ACC112 (cell line): ENCODE results near the gene TEKT1.
"Not testable (repeated sequence)": the region's sequence is repeated elsewhere in the genome, so short reads cannot be mapped to it uniquely, and the experiment has no call there.

ENCODE experiments used
- H2AFZ ChIP-seq: fragments of 200-600 bp; sonication (generic); one replicate; pipeline ENCODE4 v1.6.0; 2017; ENCODE audit warnings: antibody characterized with exemption, low read length; ENCODE audit not compliant: unreplicated experiment
- H3K27ac ChIP-seq: fragments of 200-600 bp; sonication (generic); 2 replicates; pipeline ENCODE4 v1.5.1; 2014; ENCODE audit warnings: low read depth, mild to moderate bottlenecking, antibody characterized with exemption, low read length, moderate library complexity
- H3K27me3 ChIP-seq: fragments of 200-600 bp; sonication (generic); 2 replicates; pipeline ENCODE4 v1.6.1; 2014; ENCODE audit warnings: mild to moderate bottlenecking, antibody characterized with exemption, low read length, moderate library complexity, mixed read lengths; ENCODE audit not compliant: insufficient read depth
- H3K36me3 ChIP-seq: fragments of 200-600 bp; sonication (generic); 2 replicates; pipeline ENCODE4 v1.6.1; 2016; ENCODE audit warnings: mild to moderate bottlenecking, antibody characterized with exemption, low read length, moderate library complexity, mixed read lengths; ENCODE audit not compliant: insufficient read depth
- H3K4me1 ChIP-seq: fragments of 200-600 bp; sonication (generic); one replicate; pipeline ENCODE4 v1.6.1; 2016; ENCODE audit warnings: low read length, mixed read lengths; ENCODE audit not compliant: insufficient read depth, unreplicated experiment, control insufficient read depth
- H3K4me3 ChIP-seq: fragments of 200-600 bp; sonication (generic); 2 replicates; pipeline ENCODE4 v1.5.1; 2014; ENCODE audit warnings: mild to moderate bottlenecking, low read depth, low read length
- H3K79me2 ChIP-seq: fragments of 200-600 bp; sonication (generic); one replicate; pipeline ENCODE4 v1.6.0; 2016; ENCODE audit warnings: low read length; ENCODE audit not compliant: control insufficient read depth, unreplicated experiment, insufficient read depth

Gene TEKT1

DNA sequence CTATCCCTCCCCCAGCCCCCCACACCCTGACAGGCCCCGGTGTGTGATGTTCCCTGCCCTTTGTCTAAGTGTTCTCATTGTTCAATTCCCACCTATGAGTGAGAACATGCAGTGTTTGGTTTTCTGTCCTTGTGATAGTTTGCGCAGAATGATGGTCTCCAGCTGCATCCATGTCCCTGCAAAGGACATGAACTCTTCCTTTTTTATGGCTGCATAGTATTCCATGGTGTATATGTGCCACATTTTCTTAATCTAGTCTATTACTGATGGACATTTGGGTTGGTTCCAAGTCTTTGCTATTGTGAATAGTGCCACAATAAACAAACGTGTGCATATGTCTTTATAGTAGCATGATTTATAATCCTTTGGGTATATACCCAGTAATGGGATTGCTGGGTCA is 15.2 kb downstream of the TEKT1 start:
- H3K4me1 ChIP-seq, H3K27ac ChIP-seq, H3K79me2 ChIP-seq, H3K36me3 ChIP-seq, H2AFZ ChIP-seq, H3K4me3 ChIP-seq: not testable (repeated sequence)
- peaks cover 37% of the 10 kb centered on the region; the same call in 1 of the 2 replicates for H3K27me3 ChIP-seq

DNA sequence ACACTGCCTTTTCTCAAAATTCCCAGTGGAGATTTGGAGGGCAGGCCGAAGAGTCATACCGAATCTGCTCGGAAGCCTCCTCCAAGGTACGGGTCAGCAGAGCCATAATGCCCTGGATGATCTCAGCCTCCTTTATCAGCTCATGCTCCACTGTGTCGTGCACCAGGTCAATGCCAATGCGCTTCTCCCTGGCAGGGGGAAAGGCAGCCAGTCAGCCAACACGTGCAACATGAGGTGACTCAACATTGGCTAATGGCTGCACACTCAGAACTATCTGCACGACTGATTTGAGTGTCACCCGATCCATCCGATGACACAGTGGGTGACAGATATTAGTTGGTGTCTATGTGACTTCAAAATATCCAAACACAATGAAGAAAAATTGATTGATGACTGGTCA is 15.8 kb downstream of the TEKT1 start:
- no peak overlapping the region for H3K4me3 ChIP-seq
- H3K79me2 ChIP-seq = no peaks in the 10 kb centered on the region
- H3K4me1 ChIP-seq = no peaks in the 10 kb centered on the region
- no peaks in the 10 kb centered on the region for H3K36me3 ChIP-seq
- no peak overlapping the region for H3K27ac ChIP-seq
- peaks cover 38% of the 10 kb centered on the region; the same call in 1 of the 2 replicates for H3K27me3 ChIP-seq
- no peak overlapping the region for H2AFZ ChIP-seq

DNA sequence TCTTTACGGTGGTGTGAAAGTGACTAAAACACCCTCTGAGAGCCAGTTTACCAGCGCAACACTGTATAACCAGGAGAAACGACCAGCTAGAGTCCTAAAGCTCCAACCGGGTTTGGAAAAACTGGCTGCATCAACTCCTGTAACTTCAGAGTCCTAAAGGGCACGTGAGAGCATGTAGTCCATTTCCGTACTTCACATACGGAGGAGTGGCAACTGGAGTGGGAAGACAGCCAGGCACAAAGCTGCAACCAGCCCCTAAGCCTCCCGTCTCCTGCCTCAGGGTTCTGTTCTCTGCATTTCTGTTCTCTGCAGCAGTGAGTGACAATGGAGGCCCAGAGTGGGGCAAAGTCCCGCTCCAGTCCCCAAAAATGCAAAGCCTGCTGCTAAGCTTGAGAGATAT is 19.2 kb downstream of the TEKT1 start:
- no peaks in the 10 kb centered on the region for H3K79me2 ChIP-seq
- H3K4me3 ChIP-seq = no peak overlapping the region
- H2AFZ ChIP-seq = no peak overlapping the region
- no peak overlapping the region for H3K27ac ChIP-seq
- peaks cover 29% of the 10 kb centered on the region for H3K27me3 ChIP-seq
- no peaks in the 10 kb centered on the region for H3K4me1 ChIP-seq
- no peaks in the 10 kb centered on the region for H3K36me3 ChIP-seq

DNA sequence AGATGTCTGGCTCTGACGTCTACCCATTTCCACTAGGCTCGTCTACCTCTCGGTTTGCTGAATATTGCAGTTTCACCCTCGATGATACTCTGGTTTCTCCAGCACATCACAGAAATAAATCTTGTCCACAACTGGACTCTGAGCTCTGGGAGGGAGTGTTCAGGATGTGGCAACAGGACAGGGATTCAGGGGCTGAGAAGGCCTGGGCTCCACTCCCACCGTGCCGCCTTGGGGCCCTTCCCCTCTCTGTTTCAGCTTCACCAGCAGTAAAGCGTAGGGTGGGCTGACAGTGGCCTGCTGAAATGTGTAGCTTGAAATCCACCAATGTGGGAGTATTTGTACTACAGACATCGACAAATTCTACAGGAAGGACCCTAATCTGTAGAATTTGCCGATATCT is 20.0 kb downstream of the TEKT1 start:
- Histone ChIP-seq H2AFZ (no peak overlapping the region), H3K79me2 (no peaks in the 10 kb centered on the region), H3K4me1 (no peaks in the 10 kb centered on the region), H3K27ac (no peak overlapping the region), H3K4me3 (no peak overlapping the region), H3K27me3 (peaks cover 29% of the 10 kb centered on the region), H3K36me3 (no peaks in the 10 kb centered on the region)

DNA sequence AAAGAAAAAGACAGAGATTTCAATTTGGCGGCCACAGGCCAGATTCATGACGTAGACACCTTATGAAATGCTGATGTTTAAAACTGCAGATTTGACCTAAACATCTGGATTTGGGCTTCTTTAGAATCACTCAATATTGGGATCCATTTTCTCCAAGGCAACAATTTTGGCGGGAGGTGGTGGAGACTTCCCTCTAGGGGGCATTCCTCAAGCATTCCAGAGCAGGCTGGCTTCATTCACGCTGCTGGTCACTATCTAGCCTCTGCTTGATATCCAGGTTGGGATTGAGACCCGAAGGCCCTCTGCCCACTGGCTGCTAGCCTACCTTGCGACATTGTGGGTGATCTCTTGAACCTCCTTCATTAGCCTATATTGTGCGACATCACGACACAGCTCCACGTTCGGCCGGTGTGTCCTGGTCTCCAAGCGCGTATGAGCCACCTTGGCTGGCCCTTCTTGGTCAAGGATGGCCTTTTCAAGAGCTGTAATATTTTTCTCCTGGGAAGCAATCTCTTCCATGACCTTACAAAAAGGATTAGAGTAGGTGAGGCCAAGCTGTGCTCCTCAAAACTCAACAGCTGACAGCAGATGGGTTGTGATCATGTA is 31.0 kb downstream of the TEKT1 start:
- Histone ChIP-seq H3K27me3 (peaks cover 6% of the 10 kb centered on the region; the same call in 1 of the 2 replicates), H3K27ac (no peak overlapping the region), H2AFZ (no peak overlapping the region), H3K36me3 (no peaks in the 10 kb centered on the region), H3K4me1 (peaks cover 4% of the 10 kb centered on the region), H3K79me2 (no peaks in the 10 kb centered on the region), H3K4me3 (no peak overlapping the region)

DNA sequence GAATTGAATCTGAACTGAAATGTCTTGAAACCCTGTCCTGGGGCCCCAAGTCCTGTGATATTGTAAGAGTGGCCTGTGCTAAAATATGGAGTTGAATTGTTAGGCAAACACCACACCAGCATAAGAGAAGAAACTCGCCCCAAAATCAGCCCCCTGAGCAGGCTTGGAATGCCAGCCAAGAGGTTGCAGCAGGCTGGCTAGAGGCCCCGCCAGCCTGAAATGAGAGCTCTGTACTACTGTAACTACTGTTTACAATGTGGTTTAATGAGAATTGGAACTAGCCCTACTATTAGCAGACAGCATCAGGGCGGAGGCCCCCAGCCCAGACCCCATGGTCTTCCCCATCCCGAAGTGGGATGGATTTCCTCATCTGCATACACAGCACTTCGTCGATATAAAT is 31.8 kb downstream of the TEKT1 start:
- Histone ChIP-seq H2AFZ (no peak overlapping the region), H3K4me3 (no peak overlapping the region), H3K36me3 (no peaks in the 10 kb centered on the region), H3K4me1 (peaks cover 4% of the 10 kb centered on the region), H3K27ac (no peak overlapping the region), H3K79me2 (no peaks in the 10 kb centered on the region), H3K27me3 (peaks cover 6% of the 10 kb centered on the region; the same call in 1 of the 2 replicates)

DNA sequence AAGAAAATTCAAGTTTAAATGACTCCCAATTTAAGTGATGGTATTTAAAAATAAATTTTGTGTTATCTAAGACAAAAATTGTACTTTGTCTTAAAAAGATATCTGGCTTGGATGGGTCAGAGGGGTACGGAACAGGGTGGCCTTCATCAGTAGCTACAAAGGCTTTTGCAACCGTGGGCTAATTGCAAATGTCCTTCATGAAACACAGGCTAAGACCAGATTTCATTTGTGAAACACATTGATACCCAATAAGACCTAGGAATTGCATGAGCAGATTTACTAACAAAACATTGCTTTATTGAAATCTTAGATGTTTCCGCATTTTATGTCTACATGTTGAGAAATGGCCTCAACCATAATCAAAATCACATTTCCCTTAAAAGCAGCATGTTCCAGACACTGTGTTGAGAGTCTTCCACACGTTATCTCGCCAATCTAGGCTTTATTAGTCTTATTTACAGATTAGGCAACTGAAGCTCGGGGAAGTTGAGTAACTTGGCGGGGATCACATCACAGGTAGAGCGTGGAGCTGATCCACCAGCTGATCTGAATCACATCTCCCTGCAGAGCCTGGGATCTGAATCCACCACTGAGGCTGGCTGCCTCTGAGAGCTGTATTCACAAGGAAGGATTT is 33.7 kb downstream of the TEKT1 start:
- H3K4me1 ChIP-seq = peaks cover 4% of the 10 kb centered on the region
- no peak overlapping the region for H2AFZ ChIP-seq
- no peak overlapping the region for H3K27ac ChIP-seq
- H3K4me3 ChIP-seq = no peak overlapping the region
- H3K36me3 ChIP-seq = no peaks in the 10 kb centered on the region
- peaks cover 6% of the 10 kb centered on the region; the same call in 1 of the 2 replicates for H3K27me3 ChIP-seq
- no peaks in the 10 kb centered on the region for H3K79me2 ChIP-seq

DNA sequence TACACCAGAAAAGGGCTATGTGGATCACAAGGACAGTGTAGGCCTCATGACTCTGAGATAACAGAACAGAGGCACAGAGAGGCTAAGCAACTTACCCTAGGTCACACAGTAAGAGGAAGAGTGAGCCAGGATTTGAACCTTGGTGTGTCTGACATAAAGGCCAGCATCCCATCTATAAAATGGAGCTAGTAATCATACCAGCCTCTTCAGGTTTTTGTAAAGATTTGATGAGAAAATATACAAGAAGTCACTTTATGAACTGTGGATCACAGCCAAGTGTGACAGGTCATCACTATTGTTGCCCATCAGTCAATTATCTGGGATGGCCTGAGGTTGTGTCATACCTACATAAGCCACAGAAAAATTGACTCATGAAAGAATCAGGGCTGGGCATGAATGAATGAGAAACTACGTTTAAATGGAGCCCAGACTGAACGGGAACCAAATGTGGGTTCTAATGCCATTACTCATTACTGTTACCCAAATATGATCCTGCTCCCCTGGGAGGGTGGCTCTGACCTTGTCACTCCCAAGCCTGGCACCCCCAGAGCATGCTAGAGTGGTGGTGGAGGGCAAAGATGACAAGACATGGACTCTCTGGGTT is 34.5 kb downstream of the TEKT1 start:
- no peaks in the 10 kb centered on the region for H3K79me2 ChIP-seq
- no peak overlapping the region for H3K4me3 ChIP-seq
- H3K27me3 ChIP-seq = peaks cover 12% of the 10 kb centered on the region; the same call in 1 of the 2 replicates
- H2AFZ ChIP-seq = no peak overlapping the region
- no peak overlapping the region for H3K27ac ChIP-seq
- H3K36me3 ChIP-seq = no peaks in the 10 kb centered on the region
- peaks cover 4% of the 10 kb centered on the region for H3K4me1 ChIP-seq

DNA sequence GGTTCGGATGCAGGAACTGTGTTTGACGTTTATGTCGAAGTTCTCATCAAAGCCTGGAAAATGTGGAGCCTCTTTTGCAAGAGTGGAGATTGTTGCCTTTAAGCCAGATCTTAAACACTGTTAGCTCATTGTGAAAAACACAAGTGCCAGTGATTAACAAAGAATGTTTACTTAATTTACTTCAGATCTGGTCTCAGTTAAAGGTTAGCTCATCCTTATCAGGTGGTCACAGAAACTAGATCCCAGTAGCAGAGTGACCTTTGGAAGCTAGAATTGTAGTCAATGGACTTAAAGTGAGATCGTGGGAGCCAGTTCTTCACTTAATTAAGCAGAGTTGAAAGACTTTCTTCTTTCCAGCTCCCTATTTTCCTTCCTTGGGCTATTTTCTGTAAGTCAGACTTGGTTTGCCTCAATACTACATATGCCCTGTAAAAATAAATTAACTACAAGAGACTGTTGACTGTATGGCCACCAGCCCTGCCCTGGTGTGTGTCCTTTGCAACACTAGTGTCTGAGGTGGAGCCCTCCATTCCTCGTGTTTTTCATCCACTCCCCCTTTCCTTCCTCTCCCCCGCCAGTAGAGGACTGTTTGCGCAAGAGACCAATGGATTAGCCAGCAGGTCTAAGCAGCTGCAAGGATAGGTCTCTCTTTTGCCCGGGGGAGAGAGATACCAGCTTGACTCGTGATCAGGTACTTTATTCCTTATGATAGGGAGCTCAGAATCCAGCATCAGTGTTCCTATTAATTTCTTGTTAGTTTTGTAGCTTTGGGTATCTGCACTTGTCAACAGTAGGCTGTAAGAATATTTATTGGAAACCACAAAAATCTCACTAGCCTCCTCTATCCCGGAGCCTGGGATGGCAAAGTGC is 35.3 kb downstream of the TEKT1 start:
- H3K4me1 ChIP-seq = peaks cover 4% of the 10 kb centered on the region
- no peaks in the 10 kb centered on the region for H3K79me2 ChIP-seq
- H3K4me3 ChIP-seq = no peak overlapping the region
- H3K27me3 ChIP-seq = peaks cover 16% of the 10 kb centered on the region; the same call in 1 of the 2 replicates
- H3K27ac ChIP-seq = no peak overlapping the region
- H3K36me3 ChIP-seq = no peaks in the 10 kb centered on the region
- no peak overlapping the region for H2AFZ ChIP-seq

DNA sequence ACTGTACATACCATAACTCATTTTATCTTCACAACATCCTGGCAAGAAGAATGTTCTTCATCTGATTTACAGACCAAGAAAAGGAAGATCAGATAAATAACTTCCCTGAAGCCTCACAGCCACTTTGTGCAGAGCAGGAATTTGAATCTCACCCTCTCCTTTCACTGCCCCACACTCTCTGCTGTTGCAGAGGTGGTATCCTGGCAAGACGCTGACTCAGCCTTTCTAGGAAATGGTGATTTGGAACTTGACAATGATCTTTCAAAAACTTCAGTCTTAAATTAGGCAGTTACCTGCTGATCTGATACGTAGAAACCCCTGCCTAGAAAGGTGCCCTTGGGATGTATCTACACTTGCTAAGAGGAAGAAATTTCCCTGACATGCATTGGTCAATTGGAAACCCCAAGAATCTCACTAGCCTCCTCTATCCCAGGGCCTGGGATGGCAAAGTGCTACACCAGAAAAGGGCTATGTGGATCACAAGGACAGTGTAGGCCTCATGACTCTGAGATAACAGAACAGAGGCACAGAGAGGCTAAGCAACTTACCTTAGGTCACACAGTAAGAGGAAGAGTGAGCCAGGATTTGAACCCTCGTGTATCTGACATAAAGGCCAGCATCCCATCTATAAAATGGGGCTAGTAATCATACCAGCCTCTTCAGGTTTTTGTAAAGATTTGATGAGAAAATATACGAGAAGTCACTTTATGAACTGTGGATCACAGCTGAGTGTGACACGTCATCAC is 37.6 kb downstream of the TEKT1 start:
- Histone ChIP-seq H2AFZ (no peak overlapping the region), H3K27me3 (peaks cover 26% of the 10 kb centered on the region; the same call in 1 of the 2 replicates), H3K4me3 (no peak overlapping the region), H3K36me3 (no peaks in the 10 kb centered on the region), H3K27ac (no peak overlapping the region), H3K4me1 (peaks cover 4% of the 10 kb centered on the region), H3K79me2 (no peaks in the 10 kb centered on the region)
